HEK293 (cell line): ENCODE measurements around the gene IFT43.

Experiments
- SETDB1 ChIP-seq: IDR thresholded peaks from one replicate; pipeline ENCODE4 v1.6.1; 2017; ENCODE audit warnings: mild to moderate bottlenecking, low read length, moderate library complexity, mixed read lengths; ENCODE audit not compliant: insufficient read length
- TF ChIP-seq, protein P1 (sequence below): fragments of 450-650 bp; formaldehyde crosslinking; IDR thresholded peaks from 2 replicates; pipeline ENCODE4 v1.5.1; 2016; ENCODE audit warnings: missing biosample characterization, missing genetic modification characterization

- no peak for TF ChIP-seq SETDB1
- TF ChIP-seq, protein P1, sequence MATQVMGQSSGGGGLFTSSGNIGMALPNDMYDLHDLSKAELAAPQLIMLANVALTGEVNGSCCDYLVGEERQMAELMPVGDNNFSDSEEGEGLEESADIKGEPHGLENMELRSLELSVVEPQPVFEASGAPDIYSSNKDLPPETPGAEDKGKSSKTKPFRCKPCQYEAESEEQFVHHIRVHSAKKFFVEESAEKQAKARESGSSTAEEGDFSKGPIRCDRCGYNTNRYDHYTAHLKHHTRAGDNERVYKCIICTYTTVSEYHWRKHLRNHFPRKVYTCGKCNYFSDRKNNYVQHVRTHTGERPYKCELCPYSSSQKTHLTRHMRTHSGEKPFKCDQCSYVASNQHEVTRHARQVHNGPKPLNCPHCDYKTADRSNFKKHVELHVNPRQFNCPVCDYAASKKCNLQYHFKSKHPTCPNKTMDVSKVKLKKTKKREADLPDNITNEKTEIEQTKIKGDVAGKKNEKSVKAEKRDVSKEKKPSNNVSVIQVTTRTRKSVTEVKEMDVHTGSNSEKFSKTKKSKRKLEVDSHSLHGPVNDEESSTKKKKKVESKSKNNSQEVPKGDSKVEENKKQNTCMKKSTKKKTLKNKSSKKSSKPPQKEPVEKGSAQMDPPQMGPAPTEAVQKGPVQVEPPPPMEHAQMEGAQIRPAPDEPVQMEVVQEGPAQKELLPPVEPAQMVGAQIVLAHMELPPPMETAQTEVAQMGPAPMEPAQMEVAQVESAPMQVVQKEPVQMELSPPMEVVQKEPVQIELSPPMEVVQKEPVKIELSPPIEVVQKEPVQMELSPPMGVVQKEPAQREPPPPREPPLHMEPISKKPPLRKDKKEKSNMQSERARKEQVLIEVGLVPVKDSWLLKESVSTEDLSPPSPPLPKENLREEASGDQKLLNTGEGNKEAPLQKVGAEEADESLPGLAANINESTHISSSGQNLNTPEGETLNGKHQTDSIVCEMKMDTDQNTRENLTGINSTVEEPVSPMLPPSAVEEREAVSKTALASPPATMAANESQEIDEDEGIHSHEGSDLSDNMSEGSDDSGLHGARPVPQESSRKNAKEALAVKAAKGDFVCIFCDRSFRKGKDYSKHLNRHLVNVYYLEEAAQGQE (tag by site-specific recombination), result no peak
Observed at GRCh38 chr14:76098916-76099675, 113.5 kb downstream of the IFT43 start.
